Bone marrow (tissue), 2 donors: ENCODE results near the gene MB.
A peak's percentile ranks its signal among the peaks of the same experiment; 100 is the strongest.
"Not testable (repeated sequence)": the region's sequence is repeated elsewhere in the genome, so short reads cannot be mapped to it uniquely, and the experiment has no call there.

Experiments used
- DNase-seq, 2 donors: peaks; one replicate each; lab custom pipeline; 2025; lab: John Stamatoyannopoulos, UW

Gene MB

GRCh38 chr22:35637254-35637653 is 20.1 kb upstream of the MB start:
- DNase-seq, result no peak

- DNase-seq, result no peak
Measured at GRCh38 chr22:35634943-35635540, 17.9 kb upstream of the MB start.

- no peak for DNase-seq
Measured at GRCh38 chr22:35634015-35634414, 16.9 kb upstream of the MB start.

GRCh38 chr22:35633520-35633919 is 16.4 kb upstream of the MB start:
- no peak for DNase-seq

GRCh38 chr22:35632935-35633334 is 15.8 kb upstream of the MB start:
- DNase-seq, result no peak

DNA sequence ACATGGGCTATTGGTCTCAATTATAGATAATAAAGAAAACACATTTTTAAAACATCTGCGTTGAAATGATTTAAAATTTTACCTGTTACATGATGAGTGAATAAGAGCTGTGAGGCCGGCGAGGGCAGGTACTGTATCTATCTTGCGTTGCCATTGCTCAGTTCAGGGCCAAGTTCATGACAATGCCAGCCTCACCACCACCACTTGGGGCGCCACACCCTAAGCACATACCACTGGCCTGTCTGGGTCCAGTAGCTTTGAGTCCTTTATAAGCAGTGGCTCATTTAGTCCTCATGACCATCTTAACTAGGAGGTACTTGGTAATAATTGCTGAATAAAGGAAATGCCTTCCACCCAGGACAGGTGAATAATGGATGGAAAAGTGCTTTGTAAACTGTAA is 14.5 kb upstream of the MB start:
- DNase-seq, result peak in 1 of 2 donors; percentile 15

DNA sequence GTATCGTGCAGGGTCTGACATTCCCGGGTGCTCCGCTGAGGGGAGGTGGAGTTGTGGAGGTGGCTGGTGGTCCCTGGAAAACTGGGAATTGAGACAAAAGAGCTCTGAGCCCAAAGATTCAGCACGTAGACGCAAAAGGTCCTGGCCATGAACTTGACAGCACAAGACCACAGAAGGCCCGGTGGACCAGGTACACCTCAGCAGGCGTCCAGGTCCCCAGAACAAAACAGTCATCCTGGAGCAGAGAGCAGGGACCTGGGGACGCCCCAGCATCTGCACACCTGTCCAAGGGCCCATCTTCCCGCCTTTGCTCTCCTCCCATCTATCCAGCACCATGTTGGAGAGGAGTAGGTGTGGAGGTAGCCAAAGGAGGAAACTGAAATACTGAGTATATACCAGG is 13.8 kb upstream of the MB start:
- no peak for DNase-seq

DNA sequence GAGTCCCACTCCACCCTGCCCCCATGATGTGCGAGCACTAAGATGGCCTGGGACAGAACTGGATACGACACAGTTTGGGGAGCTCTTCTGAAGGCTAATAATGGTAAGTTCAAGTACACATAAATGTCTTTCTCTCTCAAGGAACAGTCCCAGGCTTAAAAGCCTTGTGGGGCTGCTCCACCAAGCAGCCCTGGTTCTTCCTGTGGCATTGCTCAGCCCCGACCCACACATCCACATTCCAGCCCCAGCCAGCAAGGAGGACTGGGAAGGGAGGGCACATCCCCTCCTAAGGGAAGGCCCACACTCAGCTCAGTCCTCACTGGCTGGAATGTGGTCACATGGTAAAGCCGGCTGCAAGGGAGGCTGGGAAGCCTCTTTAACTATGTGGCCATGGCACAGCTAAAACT is 13.3 kb upstream of the MB start:
- no peak for DNase-seq

DNA sequence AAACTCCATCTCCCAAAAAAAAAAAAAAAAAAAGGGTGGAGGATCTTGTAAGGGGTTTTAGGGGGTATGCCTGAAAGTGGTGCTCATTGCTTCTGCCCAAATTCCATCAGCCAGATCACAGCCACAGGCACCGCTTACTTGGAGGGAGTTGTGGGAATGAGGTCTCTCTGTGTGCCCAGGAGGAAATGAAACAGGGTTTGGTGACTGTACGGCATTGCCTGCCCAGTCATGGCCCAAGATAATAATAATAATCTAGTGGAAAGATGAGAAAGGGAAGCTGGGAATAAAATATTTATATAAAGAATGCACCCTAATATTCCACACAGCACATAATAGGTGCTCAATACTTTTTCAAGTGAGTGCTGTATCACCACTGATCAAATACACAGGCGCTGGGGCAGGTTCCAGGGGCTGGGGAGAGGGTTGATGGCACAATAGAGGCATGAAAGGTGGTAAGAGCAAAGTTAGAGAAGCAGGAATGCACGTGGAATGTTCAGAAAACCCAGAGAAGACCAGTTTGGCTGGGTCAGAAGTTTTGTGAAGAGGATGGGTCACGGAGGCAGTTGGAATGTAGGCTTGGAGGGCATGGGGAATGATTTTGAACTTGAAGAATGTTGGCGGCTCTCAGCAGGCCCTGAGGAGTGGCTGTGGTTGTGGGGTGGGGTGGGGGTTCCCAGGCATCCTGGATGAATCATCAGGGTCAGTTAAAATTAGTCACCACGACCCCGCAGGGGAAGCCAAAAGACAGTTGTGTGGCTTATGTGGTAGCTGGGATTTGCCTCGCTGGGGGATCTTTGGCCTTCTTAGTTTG is 12.5 kb upstream of the MB start:
- DNase-seq, result peak; percentile 45 to 56

DNA sequence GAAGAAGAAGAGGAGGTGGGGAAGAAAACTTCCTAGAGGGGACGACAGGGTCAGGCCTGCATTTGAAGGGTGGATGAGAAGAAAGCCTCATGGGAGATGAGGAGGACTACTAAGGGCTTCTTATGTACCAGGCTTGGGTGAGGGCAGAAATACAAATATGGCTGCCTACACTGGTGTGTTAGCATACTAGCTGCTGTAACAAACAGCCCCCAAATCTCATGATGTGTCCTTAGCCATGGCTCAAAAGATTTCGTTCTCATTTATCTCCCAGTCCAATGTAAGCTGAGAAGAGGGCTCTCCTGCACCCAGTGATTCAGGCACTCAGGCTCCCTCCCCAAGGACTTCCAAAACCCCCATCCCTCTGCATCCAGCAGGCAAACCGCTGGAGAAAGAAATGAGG is 11.6 kb upstream of the MB start:
- DNase-seq, result no peak

- DNase-seq, result peak; percentile 41 to 48
Measured at GRCh38 chr22:35627267-35628041, 10.3 kb upstream of the MB start.

- no peak for DNase-seq
Measured at GRCh38 chr22:35625763-35626432, 8.8 kb upstream of the MB start.

DNA sequence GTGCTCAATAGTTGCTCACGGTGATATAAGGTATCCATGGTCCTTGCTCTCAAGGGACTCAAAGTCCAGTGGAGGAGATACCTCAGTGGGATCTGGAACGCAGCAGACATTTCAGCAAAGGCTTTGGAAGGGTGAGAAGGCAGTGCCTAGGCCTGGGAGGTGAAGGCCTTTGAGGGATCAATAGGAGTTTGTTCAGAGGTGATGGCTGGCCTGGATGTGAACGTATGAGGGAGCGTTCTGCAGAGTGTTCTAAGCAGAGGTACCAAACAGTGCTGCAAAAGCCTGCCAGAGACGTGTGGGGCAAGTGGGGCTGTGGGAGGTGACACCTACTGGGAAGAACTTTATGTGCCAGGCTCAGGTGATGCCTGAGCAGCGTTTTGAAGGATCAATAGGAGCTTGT is 7.4 kb upstream of the MB start:
- DNase-seq, result no peak

DNA sequence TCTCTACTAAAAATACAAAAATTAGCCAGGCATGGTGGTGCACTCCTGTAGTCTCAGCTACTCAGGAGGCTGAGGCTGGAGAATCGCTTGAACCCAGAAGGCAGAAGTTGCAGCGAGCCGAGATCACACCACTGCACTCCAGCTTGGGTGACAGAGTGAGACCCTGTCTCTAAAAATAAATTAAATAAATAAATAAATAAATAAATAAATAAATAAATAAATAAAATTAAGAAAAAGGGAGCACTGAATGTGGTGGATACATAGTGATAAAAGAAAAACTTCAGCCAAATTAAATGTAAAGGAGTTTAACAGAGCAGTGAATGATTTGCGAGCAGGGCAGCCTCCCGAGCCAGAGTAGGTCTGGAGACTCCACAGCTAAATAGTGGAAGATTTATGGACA is 6.8 kb upstream of the MB start:
- not testable (repeated sequence) for DNase-seq

- DNase-seq, result no peak
Measured at GRCh38 chr22:35622191-35622913, 5.2 kb upstream of the MB start.

- no peak for DNase-seq
Measured at GRCh38 chr22:35621451-35621850, 4.3 kb upstream of the MB start.

GRCh38 chr22:35620624-35621251 is 3.6 kb upstream of the MB start:
- no peak for DNase-seq

- no peak for DNase-seq
Measured at GRCh38 chr22:35619336-35620094, 2.4 kb upstream of the MB start.

DNA sequence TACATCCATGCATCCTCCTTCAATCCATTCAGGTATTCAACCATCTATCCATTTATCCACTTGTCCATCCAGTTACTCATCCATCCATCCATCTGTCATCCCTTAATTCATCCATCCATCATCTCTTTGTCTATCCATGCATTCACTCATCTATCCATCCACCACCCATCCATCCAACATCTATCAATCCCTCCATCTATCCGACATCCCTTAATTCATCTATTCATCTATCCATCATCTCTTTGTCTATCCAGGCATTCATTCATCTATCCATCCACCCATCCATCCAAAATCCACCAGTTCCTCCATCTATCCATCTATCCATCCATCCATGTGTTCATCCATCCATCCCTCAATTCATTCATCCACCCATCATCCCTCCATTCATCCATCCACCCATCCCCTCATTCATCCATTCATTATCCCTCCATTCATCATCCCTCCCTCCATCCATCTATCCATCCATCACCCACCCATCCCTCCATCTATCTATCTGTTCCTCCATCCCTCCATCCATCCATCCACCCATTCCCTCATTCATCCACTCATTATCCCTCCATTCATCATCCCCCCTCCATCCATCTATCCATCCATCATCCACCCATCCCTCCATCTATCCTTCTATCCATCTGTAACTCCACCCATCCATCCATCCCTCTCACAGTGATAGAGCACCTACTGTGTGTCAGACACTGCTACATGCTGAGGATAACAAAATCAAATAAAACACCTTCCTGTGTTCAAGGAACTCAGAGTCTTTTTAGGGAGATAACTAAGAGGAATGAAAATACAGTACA is 1.5 kb upstream of the MB start:
- no peak for DNase-seq

- DNase-seq, result no peak
Measured at GRCh38 chr22:35616043-35616442, 1.1 kb downstream of the MB start.
